IPS DF 4.7 (cell line): ENCODE measurements around the gene PTAR1.

Source experiments
- DNase-seq: peaks from one replicate; pipeline ENCODE4 v3.0.0-alpha.2; 2013; ENCODE audit warnings: low spot score; ENCODE audit errors: extremely low read depth

PTAR1 gene

GRCh38 chr9:69674716-69675438, 84.9 kb downstream of the PTAR1 start:
- no peak for DNase-seq

GRCh38 chr9:69674112-69674685, 85.6 kb downstream of the PTAR1 start:
- DNase-seq: no peak

DNA sequence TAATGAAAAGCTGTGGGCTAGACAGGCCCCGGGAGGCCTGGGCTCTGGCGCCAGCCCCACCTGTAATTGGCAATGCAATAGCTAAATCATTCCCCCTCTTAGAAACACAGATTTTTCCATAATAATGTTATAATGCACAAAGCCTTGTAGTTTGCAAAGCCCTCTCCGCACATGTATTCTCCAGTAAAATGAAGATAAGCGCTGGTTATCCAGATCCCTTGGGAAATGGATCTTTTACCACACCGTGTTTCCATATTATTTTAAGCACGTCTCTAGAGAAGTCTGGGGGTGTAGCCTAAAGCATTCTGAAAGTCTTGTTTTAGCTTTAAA, 86.5 kb downstream of the PTAR1 start:
- no peak for DNase-seq

GRCh38 chr9:69672596-69673310, 87.1 kb downstream of the PTAR1 start:
- DNase-seq: peak; percentile 76

- DNase-seq: no peak
Measured at GRCh38 chr9:69671879-69672595, 87.8 kb downstream of the PTAR1 start, which contains the start of gene APBA1. Gene APBA1 (minus strand): TSS chr9:69672371.

DNA sequence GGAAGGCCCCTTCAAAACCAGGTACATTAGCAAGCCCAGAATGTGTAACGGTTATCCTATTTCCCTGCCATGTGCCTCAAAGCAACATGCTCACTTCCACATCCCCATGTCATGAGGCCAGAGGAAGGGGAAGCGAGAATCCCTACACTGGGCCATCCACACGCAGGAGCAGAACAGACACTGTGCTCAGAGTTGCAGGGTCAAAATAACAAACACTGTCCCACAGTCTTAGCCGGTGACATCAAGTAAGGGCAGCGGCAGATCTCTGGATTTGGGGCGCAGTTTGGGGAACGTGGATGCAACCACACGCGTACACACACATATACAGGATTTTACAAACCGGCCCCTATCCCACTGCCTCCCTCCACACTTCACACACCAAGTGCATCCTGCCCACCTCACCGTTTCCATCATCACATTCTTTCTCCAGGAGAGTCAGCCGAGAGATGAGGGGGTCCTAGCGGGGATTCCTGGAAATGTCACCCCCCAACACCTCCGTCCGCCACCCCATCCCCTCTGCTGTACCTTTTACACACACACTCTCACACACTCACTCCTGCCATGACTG, 88.4 kb downstream of the PTAR1 start:
- DNase-seq: no peak

DNA sequence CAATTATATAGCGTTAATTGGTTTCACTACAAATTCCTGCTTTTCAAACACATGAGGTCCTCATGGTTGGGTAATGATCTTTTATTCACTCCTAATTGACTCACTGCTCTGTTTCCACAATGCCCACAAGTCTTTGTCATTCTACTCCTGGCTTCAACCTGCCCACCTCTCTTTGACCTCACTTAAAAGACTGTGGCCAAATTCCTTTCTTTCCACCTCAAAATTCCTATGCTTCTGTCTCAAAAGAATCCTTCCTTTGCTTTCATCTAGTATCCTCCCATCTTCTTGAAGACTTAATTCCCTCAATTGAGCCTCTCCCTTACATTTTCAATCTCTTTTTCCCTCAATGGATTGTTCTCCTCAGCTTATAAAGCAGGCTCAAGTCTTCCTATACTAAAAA, 92.5 kb downstream of the PTAR1 start:
- DNase-seq: no peak

DNA sequence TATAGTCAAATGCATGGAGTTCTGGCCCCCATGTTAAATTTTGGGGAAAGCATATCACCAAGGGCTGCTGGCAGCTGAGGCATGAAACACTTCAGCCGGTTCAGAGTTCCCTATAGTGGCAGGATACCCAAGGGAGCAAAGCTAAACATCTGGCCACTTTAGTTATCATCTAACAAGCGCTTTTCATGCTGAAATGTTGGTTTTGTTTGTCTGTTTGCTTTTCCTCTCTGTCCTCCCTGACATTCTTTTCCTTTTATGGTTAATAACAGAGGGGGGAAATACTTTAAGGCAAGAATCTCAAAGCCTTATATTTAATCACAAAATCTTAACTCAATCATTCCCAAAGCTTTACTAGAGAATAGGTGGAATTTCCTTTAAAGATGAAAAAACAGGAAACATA, 99.5 kb downstream of the PTAR1 start:
- no peak for DNase-seq
